Esophagus muscularis mucosa (tissue), 4 donors: ENCODE measurements around the gene TTC19. TPM values are rescaled to one million over a fixed set of nuclear protein-coding genes. Genes with fewer than 3 reads are reported as not detected.

Experiments used
- DNase-seq: peaks from one replicate; pipeline ENCODE4 v3.0.0-alpha.2; 2017; ENCODE audit errors: extremely low spot score
- H3K27ac ChIP-seq, 4 donors: fragments of 200-600 bp; sonication (generic); replicated peaks in 1 of 4; 1 replicate in 3 of 4; 2 replicates in 1 of 4; pipeline ENCODE4 v1.5.1; 2016 to 2019; ENCODE audit warnings: mild to moderate bottlenecking in 1 of 4
- H3K27me3 ChIP-seq, 4 donors: fragments of 200-600 bp; sonication (generic); one replicate each; pipeline versions ENCODE4 v1.5.1 to v1.6.0; 2016 to 2019
- H3K36me3 ChIP-seq, 4 donors: fragments of 200-600 bp; sonication (generic); one replicate each; pipeline ENCODE4 v1.5.1; 2016 to 2019
- H3K4me1 ChIP-seq, 4 donors: fragments of 200-600 bp; sonication (generic); one replicate each; pipeline ENCODE4 v1.5.1; 2016 to 2019
- H3K4me3 ChIP-seq, 4 donors: fragments of 200-600 bp; sonication (generic); 1 replicate in 2 of 4; 2 replicates in 2 of 4; pipeline ENCODE4 v1.5.1; 2016 to 2019; ENCODE audit warnings: mild to moderate bottlenecking in 4 of 4, moderate library complexity in 1 of 4
- H3K9me3 ChIP-seq, 4 donors: fragments of 200-600 bp; sonication (generic); 1 replicate in 3 of 4; 2 replicates in 1 of 4; pipeline ENCODE4 v1.5.1; 2016 to 2019
- EP300 ChIP-seq: sonication (generic); formaldehyde crosslinking; IDR thresholded peaks from one replicate; pipeline ENCODE4 v1.6.1; 2017; ENCODE audit warnings: antibody characterized with exemption
- POLR2A ChIP-seq: fragments of 450-650 bp; IDR thresholded peaks from one replicate; pipeline ENCODE4 v1.6.1; 2017; ENCODE audit warnings: antibody characterized with exemption, moderate library complexity, mild to moderate bottlenecking, low read depth
- POLR2AphosphoS5 ChIP-seq, 2 donors: sonication (generic); formaldehyde crosslinking; IDR thresholded peaks; one replicate each; pipeline ENCODE4 v1.6.1; 2017; ENCODE audit warnings: antibody characterized with exemption in 2 of 2
- WGBS: methylation state at CpG from one replicate; pipeline ENCODE4 v1.1.5; 2018; 5-methylcytosine and 5-hydroxymethylcytosine counted together
- intact Hi-C: fragments of 100-400 bp; cut with DNase I; formaldehyde crosslinking; loops from one replicate; pipeline ENCODE4 v1.15.1; 2023
- total RNA-seq, 4 donors: library from RNA; depleted of rRNA; stranded (reverse); fragments of >200 nt; gene quantifications; one replicate each; pipeline versions ENCODE4 v1.1.0 to v1.2.1, GENCODE V29; 2016
- TF ChIP-seq, protein P1 (sequence below), 3 experiments: fragments of 200-600 bp in 2 of 3; fragments of 450-650 bp in 1 of 3; sonication (generic) in 2 of 3; IDR thresholded peaks; one replicate each; pipeline ENCODE4 v1.5.1; 2017 to 2019; ENCODE audit warnings: antibody characterized with exemption in 3 of 3, mild to moderate bottlenecking in 2 of 3, moderate library complexity in 1 of 3

TTC19 gene
- total RNA-seq, 4 donors from 2014 or later, result 40.9 to 56.4 (median 50.5) TPM

- no peaks in the 10 kb centered on the region for H3K27me3 ChIP-seq
- no peaks in the 10 kb centered on the region for H3K36me3 ChIP-seq
- intact Hi-C loops, result no loop called here
- H3K9me3 ChIP-seq, result no peaks in the 10 kb centered on the region
- no peak overlapping the region for H3K4me3 ChIP-seq
- no peak overlapping the region for H3K27ac ChIP-seq
- H3K4me1 ChIP-seq, result no peaks in the 10 kb centered on the region
- no peak for TF ChIP-seq POLR2A
- TF ChIP-seq EP300, result no peak
- TF ChIP-seq, protein P1, sequence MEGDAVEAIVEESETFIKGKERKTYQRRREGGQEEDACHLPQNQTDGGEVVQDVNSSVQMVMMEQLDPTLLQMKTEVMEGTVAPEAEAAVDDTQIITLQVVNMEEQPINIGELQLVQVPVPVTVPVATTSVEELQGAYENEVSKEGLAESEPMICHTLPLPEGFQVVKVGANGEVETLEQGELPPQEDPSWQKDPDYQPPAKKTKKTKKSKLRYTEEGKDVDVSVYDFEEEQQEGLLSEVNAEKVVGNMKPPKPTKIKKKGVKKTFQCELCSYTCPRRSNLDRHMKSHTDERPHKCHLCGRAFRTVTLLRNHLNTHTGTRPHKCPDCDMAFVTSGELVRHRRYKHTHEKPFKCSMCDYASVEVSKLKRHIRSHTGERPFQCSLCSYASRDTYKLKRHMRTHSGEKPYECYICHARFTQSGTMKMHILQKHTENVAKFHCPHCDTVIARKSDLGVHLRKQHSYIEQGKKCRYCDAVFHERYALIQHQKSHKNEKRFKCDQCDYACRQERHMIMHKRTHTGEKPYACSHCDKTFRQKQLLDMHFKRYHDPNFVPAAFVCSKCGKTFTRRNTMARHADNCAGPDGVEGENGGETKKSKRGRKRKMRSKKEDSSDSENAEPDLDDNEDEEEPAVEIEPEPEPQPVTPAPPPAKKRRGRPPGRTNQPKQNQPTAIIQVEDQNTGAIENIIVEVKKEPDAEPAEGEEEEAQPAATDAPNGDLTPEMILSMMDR (IDR thresholded peaks at IDR 0.05), result no peak
- no peak for TF ChIP-seq POLR2AphosphoS5 (IDR thresholded peaks at IDR 0.05)
- DNase-seq, result no peak
- WGBS, result 81% methylated on average over 22 of the region's 22 CpGs
Observed at GRCh38 chr17:15952916-15953790, 46.5 kb upstream of the TTC19 start.

DNA sequence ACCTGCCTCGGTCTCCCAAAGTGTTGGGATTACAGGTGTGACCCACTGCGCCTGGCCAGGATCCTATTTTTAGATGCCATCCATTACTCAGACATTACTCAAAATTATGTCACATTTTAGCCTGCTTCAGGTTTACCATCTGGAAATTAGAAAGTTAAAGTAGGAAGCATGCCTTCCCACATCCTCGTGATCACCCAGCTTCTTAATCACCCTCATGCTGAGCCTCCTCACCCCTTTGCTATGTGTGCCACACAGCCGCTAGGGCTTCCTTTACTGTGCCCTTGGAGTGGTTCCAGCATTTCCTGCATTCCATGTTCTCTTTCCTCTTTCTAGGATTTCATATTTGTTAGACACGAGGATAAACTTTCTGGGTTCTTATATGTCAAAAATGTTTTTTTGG lies 45.4 kb upstream of the TTC19 start:
- no peaks in the 10 kb centered on the region for H3K27me3 ChIP-seq
- no peak overlapping the region for H3K27ac ChIP-seq
- H3K9me3 ChIP-seq, result no peaks in the 10 kb centered on the region
- DNase-seq, result no peak
- intact Hi-C loops, result no loop called here
- H3K36me3 ChIP-seq, result no peaks in the 10 kb centered on the region
- no peak overlapping the region for H3K4me3 ChIP-seq
- peaks cover 0 to 9% (median 9%) of the 10 kb centered on the region in 4 donors for H3K4me1 ChIP-seq
- TF ChIP-seq EP300 (no peak), POLR2AphosphoS5 (IDR thresholded peaks at IDR 0.05) (no peak), POLR2A (no peak)
- TF ChIP-seq, protein P1 (IDR thresholded peaks at IDR 0.05), result no peak
- 64% methylated on average over 5 of the region's 5 CpGs for WGBS

DNA sequence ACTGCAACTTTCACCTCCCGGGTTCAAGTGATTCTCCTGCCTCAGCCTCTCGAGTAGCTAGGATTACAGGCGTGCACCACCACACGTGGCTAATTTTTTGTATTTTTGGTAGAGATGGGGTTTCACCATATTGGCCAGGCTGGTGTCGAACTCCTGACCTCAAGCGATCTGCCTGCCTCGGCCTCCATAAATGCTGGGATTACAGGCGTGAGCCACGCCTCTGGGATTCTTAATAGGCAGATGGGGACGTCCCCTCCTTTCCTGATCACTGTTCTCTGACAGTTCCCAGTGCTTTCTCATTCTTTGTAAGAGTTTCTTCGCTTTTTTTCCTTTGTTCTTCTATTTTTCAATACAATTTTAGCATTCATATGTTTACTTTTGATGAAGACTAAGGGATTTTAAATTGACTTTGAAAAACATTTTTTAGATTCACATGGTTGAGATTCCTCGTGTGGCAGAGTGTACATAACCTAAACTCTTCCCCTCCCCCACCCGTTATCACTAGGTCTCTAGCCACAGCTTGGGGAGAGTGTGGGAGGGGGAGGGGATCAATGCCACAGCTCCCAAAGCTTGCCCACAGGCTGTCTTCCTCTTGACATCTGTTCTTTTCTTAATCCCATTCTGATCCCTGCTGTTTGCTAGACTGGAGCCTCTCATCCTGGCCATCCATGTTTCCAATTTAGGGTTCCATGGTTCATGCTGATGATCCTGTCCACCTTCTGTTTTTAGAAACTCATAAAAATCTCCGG lies 43.7 kb upstream of the TTC19 start:
- TF ChIP-seq POLR2AphosphoS5 (IDR thresholded peaks at IDR 0.05), result no peak
- TF ChIP-seq EP300, result no peak
- no peak for TF ChIP-seq POLR2A
- TF ChIP-seq, protein P1 (IDR thresholded peaks at IDR 0.05), result no peak

GRCh38 chr17:15957206-15957605 lies 42.4 kb upstream of the TTC19 start:
- no peak for DNase-seq
- 96% methylated on average over 6 of the region's 6 CpGs for WGBS

More for the DNA sequence above, 43.7 kb upstream of the TTC19 start:
- DNase-seq, result no peak
- no peaks in the 10 kb centered on the region for H3K27me3 ChIP-seq
- H3K27ac ChIP-seq, result no peak overlapping the region
- no peaks in the 10 kb centered on the region for H3K9me3 ChIP-seq
- WGBS, result 82% methylated on average over 14 of the region's 14 CpGs
- H3K4me3 ChIP-seq, result no peak overlapping the region
- intact Hi-C loops, result no loop called here
- no peaks in the 10 kb centered on the region for H3K36me3 ChIP-seq
- peaks cover 0 to 15% (median 11%) of the 10 kb centered on the region in 4 donors for H3K4me1 ChIP-seq

More at GRCh38 chr17:15957206-15957605, 42.4 kb upstream of the TTC19 start:
- no peak overlapping the region for H3K4me3 ChIP-seq
- peaks cover 0 to 15% (median 11%) of the 10 kb centered on the region in 4 donors for H3K4me1 ChIP-seq
- H3K36me3 ChIP-seq, result no peaks in the 10 kb centered on the region
- H3K27ac ChIP-seq, result no peak overlapping the region
- no peaks in the 10 kb centered on the region for H3K9me3 ChIP-seq
- TF ChIP-seq EP300 (no peak), POLR2AphosphoS5 (IDR thresholded peaks at IDR 0.05) (no peak), POLR2A (no peak)
- TF ChIP-seq, protein P1 (IDR thresholded peaks at IDR 0.05), result no peak
- intact Hi-C loops, result no loop called here
- no peaks in the 10 kb centered on the region for H3K27me3 ChIP-seq
